Measurements from ENCODE around the gene MR1.

- TF ChIP-seq CTCF (conservative IDR thresholded peaks at IDR 0.05; ENCODE audit: low read length) (no peak), EZH2phosphoT487 (IDR thresholded peaks at IDR 0.05; ENCODE audit: borderline replicate concordance) (no peak)
These were observed 43.1 kb downstream of the MR1 start for GRCh38 chr1:181076852-181077251.
